GM12875 (cell line): ENCODE data around the gene LSAMP.

ENCODE experiments used
- H3K4me3 ChIP-seq: one replicate; pipeline ENCODE4 v1.5.1; 2011; ENCODE audit warnings: low read depth, low read length, control low read depth
- CTCF ChIP-seq: IDR thresholded peaks from 2 replicates; pipeline ENCODE4 v1.5.1; 2011; ENCODE audit warnings: low read depth, mild to moderate bottlenecking, control low read depth, inconsistent platforms, low read length, moderate library complexity, borderline replicate concordance; ENCODE audit not compliant: insufficient read depth

Gene LSAMP

GRCh38 chr3:115989684-115990421 is 455.4 kb downstream of the LSAMP start:
- no peak for TF ChIP-seq CTCF

GRCh38 chr3:115986555-115987207 is 458.6 kb downstream of the LSAMP start:
- H3K4me3 ChIP-seq: no peak overlapping the region
- TF ChIP-seq CTCF: peak; percentile 36; the same call in 1 of the 2 replicates

More at GRCh38 chr3:115989684-115990421, 455.4 kb downstream of the LSAMP start:
- no peak overlapping the region for H3K4me3 ChIP-seq

GRCh38 chr3:115982629-115983028 is 462.7 kb downstream of the LSAMP start:
- TF ChIP-seq CTCF: no peak
- H3K4me3 ChIP-seq: no peak overlapping the region

GRCh38 chr3:115982108-115982507 is 463.2 kb downstream of the LSAMP start:
- H3K4me3 ChIP-seq: no peak overlapping the region
- TF ChIP-seq CTCF: no peak

- H3K4me3 ChIP-seq: no peak overlapping the region
- no peak for TF ChIP-seq CTCF
Observed at GRCh38 chr3:115980709-115981108, 464.6 kb downstream of the LSAMP start.

- TF ChIP-seq CTCF: no peak
- no peak overlapping the region for H3K4me3 ChIP-seq
Observed at GRCh38 chr3:115977866-115978265, 467.4 kb downstream of the LSAMP start.

- H3K4me3 ChIP-seq: no peak overlapping the region
- no peak for TF ChIP-seq CTCF
Observed at GRCh38 chr3:115975796-115976195, 469.5 kb downstream of the LSAMP start.
